K562 (cell line): ENCODE measurements around the gene RIPOR1. TPM values are rescaled to one million over a fixed set of nuclear protein-coding genes. Genes with fewer than 3 reads are reported as not detected.

ENCODE experiments used
- ARID1B ChIP-seq: fragments of 450-650 bp; IDR thresholded peaks from 2 replicates; pipeline ENCODE4 v1.6.1; 2016; ENCODE audit warnings: antibody characterized with exemption, mild to moderate bottlenecking, inconsistent platforms
- CBX2 ChIP-seq: fragments of 200-600 bp; sonication (generic); IDR thresholded peaks from one replicate; pipeline ENCODE4 v1.6.1; 2012; ENCODE audit warnings: mild to moderate bottlenecking, low read length, inconsistent platforms; ENCODE audit not compliant: insufficient read depth, poor library complexity, severe bottlenecking
- CTBP1 ChIP-seq: fragments of 450-650 bp; IDR thresholded peaks from 2 replicates; pipeline ENCODE4 v1.6.1; 2016; ENCODE audit warnings: borderline replicate concordance
- CTCF ChIP-seq, 3 experiments: IDR thresholded peaks in 2 of 3; conservative IDR thresholded peaks in 1 of 3; 2 replicates each; pipeline ENCODE4 v1.5.1; 2011 to 2012; ENCODE audit warnings: low read length in 3 of 3, mild to moderate bottlenecking in 3 of 3, control low read depth in 2 of 3, improper control_type of control experiment in 1 of 3, inconsistent platforms in 1 of 3, low read depth in 1 of 3, mixed read lengths in 1 of 3, moderate library complexity in 1 of 3; ENCODE audit not compliant: insufficient read depth in 2 of 3
- ETV6 ChIP-seq, 3 experiments: fragments of 150-350 bp in 1 of 3; sonication (generic) in 1 of 3; formaldehyde crosslinking in 1 of 3; IDR thresholded peaks; 2 replicates each; pipeline versions ENCODE4 v1.6.1 to v1.8.0; 2014 to 2022; ENCODE audit warnings: borderline replicate concordance in 2 of 3, low read depth in 2 of 3, antibody characterized with exemption in 1 of 3, low read length in 1 of 3, mild to moderate bottlenecking in 1 of 3, missing genetic modification reagents in 1 of 3
- FOSL1 ChIP-seq: fragments of 200-800 bp; sonication (Bioruptor generic); conservative IDR thresholded peaks from 2 replicates; pipeline ENCODE4 v1.6.1; 2016; ENCODE audit warnings: missing genetic modification characterization, missing compliant biosample characterization
- FOXK1 ChIP-seq: sonication (generic); formaldehyde crosslinking; IDR thresholded peaks from 2 replicates; pipeline ENCODE4 v1.8.0; 2022; ENCODE audit warnings: missing genetic modification reagents, mild to moderate bottlenecking, borderline replicate concordance
- HDAC3 ChIP-seq: fragments of 450-650 bp; IDR thresholded peaks from 2 replicates; pipeline ENCODE4 v1.6.1; 2018; ENCODE audit warnings: borderline replicate concordance, mild to moderate bottlenecking, moderate library complexity; ENCODE audit not compliant: partially characterized antibody
- MEIS2 ChIP-seq: fragments of 450-650 bp; IDR thresholded peaks from 2 replicates; pipeline ENCODE4 v1.6.1; 2014; ENCODE audit warnings: mild to moderate bottlenecking; ENCODE audit not compliant: partially characterized antibody
- PHF21A ChIP-seq: fragments of 450-650 bp; IDR thresholded peaks from 2 replicates; pipeline ENCODE4 v1.6.1; 2017; ENCODE audit warnings: low read depth, borderline replicate concordance
- POLR2AphosphoS5 ChIP-seq: IDR thresholded peaks from 2 replicates; pipeline ENCODE4 v1.6.1; 2011; ENCODE audit warnings: mild to moderate bottlenecking, low read depth, low read length, moderate library complexity; ENCODE audit not compliant: control insufficient read depth, insufficient read depth
- POLR2B ChIP-seq: fragments of 450-650 bp; IDR thresholded peaks from 2 replicates; pipeline ENCODE4 v1.6.1; 2018; ENCODE audit warnings: low read depth; ENCODE audit not compliant: partially characterized antibody
- RCOR1 ChIP-seq, 2 experiments: IDR thresholded peaks; 2 replicates each; pipeline ENCODE4 v1.6.1; 2012; ENCODE audit warnings: low read depth in 2 of 2, low read length in 2 of 2, borderline replicate concordance in 1 of 2, improper control_type of control experiment in 1 of 2
- SP1 ChIP-seq: sonication (generic); formaldehyde crosslinking; IDR thresholded peaks from 2 replicates; pipeline ENCODE4 v1.8.1; 2022; ENCODE audit warnings: mild to moderate bottlenecking, missing genetic modification reagents
- TAF15 ChIP-seq: fragments of 200-400 bp; formaldehyde crosslinking; IDR thresholded peaks from 2 replicates; pipeline ENCODE4 v1.6.1; 2017; ENCODE audit warnings: mild to moderate bottlenecking, low read depth, low read length, moderate library complexity
- ZNF174 ChIP-seq: fragments of 250-450 bp; sonication (Bioruptor Pico); IDR thresholded peaks from 2 replicates; pipeline ENCODE4 v1.4.0; 2020; ENCODE audit warnings: mild to moderate bottlenecking
- ZNF280A ChIP-seq: fragments of 450-650 bp; IDR thresholded peaks from 2 replicates; pipeline ENCODE4 v1.6.1; 2018; ENCODE audit warnings: mild to moderate bottlenecking, low read depth; ENCODE audit not compliant: partially characterized antibody
- polyA plus RNA-seq, 8 experiments: library from polyadenylated mRNA; depleted of rRNA in 4 of 8; stranded (reverse) in 5 of 8; unstranded in 3 of 8; fragments of >200 nt; fragmentation: Nextera tagmentation in 2 of 8; fragmentation: Illumina TruSeq in 1 of 8; extraction: Ambion mirVana in 2 of 8; extraction: Trizol in 1 of 8; gene quantifications; 2 replicates each; pipeline versions ENCODE4 v1.2.1 to v1.2.3, GENCODE V29; 2011 to 2014; ENCODE audit warnings: inconsistent platforms in 1 of 8, missing spikeins in 1 of 8
- total RNA-seq, 7 experiments: library from RNA; depleted of rRNA in 6 of 7; stranded (reverse); fragments of >200 nt in 6 of 7; fragmentation: Illumina TruSeq in 2 of 7; extraction: Trizol in 2 of 7; gene quantifications; 2 replicates each; pipeline versions ENCODE4 v1.2.1 to v1.2.3, GENCODE V29; 2011 to 2021; ENCODE audit warnings: low replicate concordance in 1 of 7
- TF ChIP-seq, protein P1 (sequence below): fragments of 250-450 bp; sonication (Bioruptor Pico); IDR thresholded peaks from 2 replicates; pipeline ENCODE4 v1.8.0; 2022; ENCODE audit warnings: moderate library complexity, mild to moderate bottlenecking, inconsistent platforms
- TF ChIP-seq, protein P2 (sequence below): fragments of 450-650 bp; formaldehyde crosslinking; IDR thresholded peaks from 2 replicates; pipeline ENCODE4 v1.4.0; 2020; ENCODE audit warnings: mild to moderate bottlenecking, moderate library complexity

RIPOR1 gene
- total and polyA plus RNA-seq, 9 of the 15 experiments (the other 6 are each of a cell fraction or from before 2014, with no cell fraction given) = 0.36 to 31.1 (median 3.0) TPM

DNA sequence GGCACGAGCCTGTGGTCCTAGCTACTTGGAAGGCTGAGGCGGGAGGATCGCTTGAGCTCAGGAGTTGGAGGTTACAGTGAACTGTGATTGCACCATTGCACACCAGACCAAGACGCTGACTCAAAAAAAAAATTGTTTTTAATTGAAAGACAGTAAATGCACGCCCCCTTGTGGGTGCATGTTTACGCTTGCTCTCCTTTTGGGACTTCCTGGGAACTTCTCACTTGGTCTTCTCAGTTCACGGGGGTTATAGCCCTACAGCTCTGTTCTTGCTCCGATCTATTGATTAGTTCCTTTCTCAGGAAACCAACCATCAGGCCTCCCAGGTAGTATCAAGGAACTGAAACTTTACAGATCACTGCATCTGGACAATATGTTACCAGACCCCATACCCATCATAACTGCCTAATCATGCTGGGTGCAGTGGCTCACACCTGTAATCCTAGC is 14.2 kb upstream of the RIPOR1 start (continued):
- TF ChIP-seq TAF15 (no peak), POLR2B (no peak), CTCF (IDR thresholded peaks at IDR 0.05 in 2 of 3, conservative IDR thresholded peaks at IDR 0.05 in 1 of 3; ENCODE audit: insufficient read depth in 2 of 3, low read depth in 1 of 3, low read length in 3 of 3) (peak; percentile 76 to 91 (median 79)), POLR2AphosphoS5 (no peak), FOXK1 (0 out of 2 replicates have a peak, but pooled peaks have one; percentile 27), ETV6 (IDR thresholded peaks at IDR 0.05; ENCODE audit: borderline replicate concordance in 1 of 2, low read depth in 2 of 2, low read length in 1 of 2) (no peak), ETV6 (CRISPR knock-in tag; IDR thresholded peaks at IDR 0.05; ENCODE audit: borderline replicate concordance) (no peak), FOSL1 (tag) (peak; percentile 21; the same call in 1 of the 2 replicates), MEIS2 (no peak), PHF21A (no peak), RCOR1 (IDR thresholded peaks at IDR 0.05; ENCODE audit: borderline replicate concordance in 1 of 2, low read depth in 2 of 2, low read length in 2 of 2) (peak in 1 of 2 experiments; percentile 33; a peak in 1 of 4 replicates), ARID1B (no peak), SP1 (CRISPR knock-in tag) (0 out of 2 replicates have a peak, but pooled peaks have one; percentile 34), HDAC3 (no peak), ZNF174 (CRISPR knock-in tag) (no peak), ZNF280A (no peak), CTBP1 (no peak), CBX2 (no peak)
- TF ChIP-seq, protein P1, sequence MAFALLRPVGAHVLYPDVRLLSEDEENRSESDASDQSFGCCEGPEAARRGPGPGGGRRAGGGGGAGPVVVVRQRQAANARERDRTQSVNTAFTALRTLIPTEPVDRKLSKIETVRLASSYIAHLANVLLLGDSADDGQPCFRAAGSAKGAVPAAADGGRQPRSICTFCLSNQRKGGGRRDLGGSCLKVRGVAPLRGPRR (CRISPR knock-in tag) = no peak
- TF ChIP-seq, protein P2, sequence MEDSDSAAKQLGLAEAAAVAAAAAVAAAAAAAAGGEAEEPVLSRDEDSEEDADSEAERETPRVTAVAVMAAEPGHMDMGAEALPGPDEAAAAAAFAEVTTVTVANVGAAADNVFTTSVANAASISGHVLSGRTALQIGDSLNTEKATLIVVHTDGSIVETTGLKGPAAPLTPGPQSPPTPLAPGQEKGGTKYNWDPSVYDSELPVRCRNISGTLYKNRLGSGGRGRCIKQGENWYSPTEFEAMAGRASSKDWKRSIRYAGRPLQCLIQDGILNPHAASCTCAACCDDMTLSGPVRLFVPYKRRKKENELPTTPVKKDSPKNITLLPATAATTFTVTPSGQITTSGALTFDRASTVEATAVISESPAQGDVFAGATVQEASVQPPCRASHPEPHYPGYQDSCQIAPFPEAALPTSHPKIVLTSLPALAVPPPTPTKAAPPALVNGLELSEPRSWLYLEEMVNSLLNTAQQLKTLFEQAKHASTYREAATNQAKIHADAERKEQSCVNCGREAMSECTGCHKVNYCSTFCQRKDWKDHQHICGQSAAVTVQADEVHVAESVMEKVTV (CRISPR knock-in tag) = peak; percentile 68
